K562 (cell line): Measurements from ENCODE around the gene ABCA3. TPM values are rescaled to one million over a fixed set of nuclear protein-coding genes. Genes with fewer than 3 reads are reported as not detected.

ENCODE experiments used
- BCLAF1 ChIP-seq, 2 experiments: fragments of 450-650 bp in 1 of 2; IDR thresholded peaks; 2 replicates each; pipeline ENCODE4 v1.6.1; 2011 to 2017; ENCODE audit warnings: low read depth in 2 of 2, antibody characterized with exemption in 1 of 2, borderline replicate concordance in 1 of 2, low read length in 1 of 2, mild to moderate bottlenecking in 1 of 2, mixed read lengths in 1 of 2; ENCODE audit not compliant: control insufficient read depth in 1 of 2
- BRD4 ChIP-seq: fragments of 200-600 bp; sonication (generic); IDR thresholded peaks from 2 replicates; pipeline ENCODE4 v1.6.1; 2017; ENCODE audit warnings: inconsistent platforms
- DACH1 ChIP-seq: fragments of 450-650 bp; IDR thresholded peaks from 2 replicates; pipeline ENCODE4 v1.6.1; 2018; ENCODE audit not compliant: partially characterized antibody
- E4F1 ChIP-seq: fragments of 250-450 bp; sonication (Bioruptor Pico); IDR thresholded peaks from 2 replicates; pipeline ENCODE4 v1.5.0; 2021; ENCODE audit warnings: mild to moderate bottlenecking, borderline replicate concordance
- FOXJ3 ChIP-seq: sonication (generic); formaldehyde crosslinking; IDR thresholded peaks from 2 replicates; pipeline ENCODE4 v1.4.0; 2020; ENCODE audit warnings: mild to moderate bottlenecking, missing genetic modification reagents
- GABPB2 ChIP-seq: fragments of 250-450 bp; sonication (Bioruptor Pico); conservative IDR thresholded peaks from 2 replicates; pipeline ENCODE4 v1.5.1; 2021; ENCODE audit warnings: mild to moderate bottlenecking
- GATA2 ChIP-seq: sonication (generic); formaldehyde crosslinking; IDR thresholded peaks from 2 replicates; pipeline ENCODE4 v1.4.0; 2020; ENCODE audit warnings: mild to moderate bottlenecking, missing genetic modification reagents
- MCM3 ChIP-seq: fragments of 450-650 bp; IDR thresholded peaks from 2 replicates; pipeline ENCODE4 v1.6.1; 2016
- MEF2D ChIP-seq: conservative IDR thresholded peaks from 2 replicates; pipeline ENCODE4 v1.6.1; 2016; ENCODE audit warnings: low read depth, missing genetic modification characterization, missing compliant biosample characterization
- NCOA6 ChIP-seq: fragments of 450-650 bp; IDR thresholded peaks from 2 replicates; pipeline ENCODE4 v1.6.1; 2017; ENCODE audit warnings: mild to moderate bottlenecking
- SMARCC2 ChIP-seq: fragments of 450-650 bp; IDR thresholded peaks from 2 replicates; pipeline ENCODE4 v1.6.1; 2017; ENCODE audit warnings: antibody characterized with exemption, moderate library complexity, mild to moderate bottlenecking, low read depth
- SRSF1 ChIP-seq: fragments of 200-400 bp; formaldehyde crosslinking; IDR thresholded peaks from 2 replicates; pipeline ENCODE4 v1.6.1; 2017; ENCODE audit warnings: mild to moderate bottlenecking, low read depth, low read length, moderate library complexity
- TCF3 ChIP-seq: sonication (generic); formaldehyde crosslinking; IDR thresholded peaks from 2 replicates; pipeline ENCODE4 v1.4.0; 2020; ENCODE audit warnings: mild to moderate bottlenecking, missing genetic modification reagents
- ZBTB26 ChIP-seq: fragments of 450-650 bp; formaldehyde crosslinking; IDR thresholded peaks from 2 replicates; pipeline ENCODE4 v1.4.0; 2022; ENCODE audit warnings: missing genetic modification characterization
- ZFP30 ChIP-seq: fragments of 250-450 bp; sonication (Bioruptor Pico); IDR thresholded peaks from 2 replicates; pipeline ENCODE4 v1.8.0; 2022; ENCODE audit warnings: moderate library complexity, mild to moderate bottlenecking, inconsistent platforms, borderline replicate concordance
- ZNF280A ChIP-seq: fragments of 450-650 bp; IDR thresholded peaks from 2 replicates; pipeline ENCODE4 v1.6.1; 2018; ENCODE audit warnings: mild to moderate bottlenecking, low read depth; ENCODE audit not compliant: partially characterized antibody
- ZNF561 ChIP-seq: fragments of 450-650 bp; formaldehyde crosslinking; conservative IDR thresholded peaks from 2 replicates; pipeline ENCODE4 v1.4.0; 2020; ENCODE audit warnings: mild to moderate bottlenecking, moderate library complexity
- ZNF57 ChIP-seq: fragments of 450-650 bp; formaldehyde crosslinking; IDR thresholded peaks from 2 replicates; pipeline ENCODE4 v1.4.0; 2020; ENCODE audit warnings: mild to moderate bottlenecking, moderate library complexity
- ZNF780A ChIP-seq: fragments of 250-450 bp; sonication (Bioruptor Pico); IDR thresholded peaks from 2 replicates; pipeline ENCODE4 v1.5.0; 2021; ENCODE audit warnings: mild to moderate bottlenecking
- polyA plus RNA-seq, 8 experiments: library from polyadenylated mRNA; depleted of rRNA in 4 of 8; stranded (reverse) in 5 of 8; unstranded in 3 of 8; fragments of >200 nt; fragmentation: Nextera tagmentation in 2 of 8; fragmentation: Illumina TruSeq in 1 of 8; extraction: Ambion mirVana in 2 of 8; extraction: Trizol in 1 of 8; gene quantifications; 2 replicates each; pipeline versions ENCODE4 v1.2.1 to v1.2.3, GENCODE V29; 2011 to 2014; ENCODE audit warnings: inconsistent platforms in 1 of 8, missing spikeins in 1 of 8
- total RNA-seq, 7 experiments: library from RNA; depleted of rRNA in 6 of 7; stranded (reverse); fragments of >200 nt in 6 of 7; fragmentation: Illumina TruSeq in 2 of 7; extraction: Trizol in 2 of 7; gene quantifications; 2 replicates each; pipeline versions ENCODE4 v1.2.1 to v1.2.3, GENCODE V29; 2011 to 2021; ENCODE audit warnings: low replicate concordance in 1 of 7

The ABCA3 gene
- total and polyA plus RNA-seq, 9 of the 15 experiments (the other 6 are each of a cell fraction or from before 2014, with no cell fraction given): 0.66 to 23.7 (median 6.9) TPM

GRCh38 chr16:2267913-2268666, 72.4 kb downstream of the ABCA3 start, which contains the start of gene RNPS1 (continued):
- TF ChIP-seq E4F1 (CRISPR knock-in tag) (no peak), ZNF561 (CRISPR knock-in tag) (no peak), GATA2 (CRISPR knock-in tag) (no peak), NCOA6 (no peak), ZFP30 (no peak), BCLAF1 (IDR thresholded peaks at IDR 0.05; ENCODE audit: borderline replicate concordance in 1 of 2, control insufficient read depth in 1 of 2, low read depth in 2 of 2, low read length in 1 of 2) (no peak), MCM3 (no peak), FOXJ3 (CRISPR knock-in tag) (no peak), GABPB2 (CRISPR knock-in tag) (no peak; the same call in 1 of the 2 replicates), ZNF57 (no peak), SRSF1 (peak; percentile 64; the same call in 1 of the 2 replicates), DACH1 (no peak), ZBTB26 (CRISPR knock-in tag) (no peak), BRD4 (no peak), ZNF280A (no peak), MEF2D (tag) (no peak), SMARCC2 (no peak), TCF3 (CRISPR knock-in tag) (no peak), ZNF780A (no peak)
